Colon (tissue), 2 donors: Measurements from ENCODE around the gene ATP5ME.
"Not testable (repeated sequence)": the region's sequence is repeated elsewhere in the genome, so short reads cannot be mapped to it uniquely, and the experiment has no call there.

Experiments
- FAIRE-seq: peaks from 2 replicates; lab custom pipeline; 2012; peaks lifted over from hg19 to GRCh38; lab: Jason Lieb, UNC
- donor health status: control.
- donor health status: control.

The ATP5ME gene

GRCh38 chr4:683247-683897 lies 9.3 kb upstream of the ATP5ME start:
- no peak for FAIRE-seq

- FAIRE-seq, result no peak
Measured at GRCh38 chr4:682490-683172, 8.6 kb upstream of the ATP5ME start.

- FAIRE-seq, result no peak
Measured at GRCh38 chr4:681736-682451, 7.8 kb upstream of the ATP5ME start.

GRCh38 chr4:680928-681645 lies 7.0 kb upstream of the ATP5ME start:
- FAIRE-seq, result no peak

GRCh38 chr4:680551-680927 lies 6.5 kb upstream of the ATP5ME start:
- no peak for FAIRE-seq

GRCh38 chr4:680091-680490 lies 6.0 kb upstream of the ATP5ME start:
- no peak for FAIRE-seq

GRCh38 chr4:679629-680028 lies 5.6 kb upstream of the ATP5ME start:
- FAIRE-seq, result no peak

- FAIRE-seq, result no peak
Measured at GRCh38 chr4:679104-679481, 5.0 kb upstream of the ATP5ME start.

GRCh38 chr4:678331-679103 lies 4.4 kb upstream of the ATP5ME start:
- no peak for FAIRE-seq

- no peak for FAIRE-seq
Measured at GRCh38 chr4:677431-678293, 3.6 kb upstream of the ATP5ME start.

- FAIRE-seq, result no peak
Measured at GRCh38 chr4:676871-677235, 2.8 kb upstream of the ATP5ME start.

- FAIRE-seq, result no peak
Measured at GRCh38 chr4:675980-676870, 2.1 kb upstream of the ATP5ME start.

GRCh38 chr4:675036-675882 lies 1.2 kb upstream of the ATP5ME start:
- no peak for FAIRE-seq

GRCh38 chr4:673349-674091 lies 556 bp downstream of the ATP5ME start:
- FAIRE-seq, result no peak

- FAIRE-seq, result no peak
Measured at GRCh38 chr4:671769-672168, 2.3 kb downstream of the ATP5ME start.

- not testable (repeated sequence) for FAIRE-seq
Measured at GRCh38 chr4:669806-670559, 4.1 kb downstream of the ATP5ME start.

- not testable (repeated sequence) for FAIRE-seq
Measured at GRCh38 chr4:668219-668618, 5.9 kb downstream of the ATP5ME start.

- FAIRE-seq, result no peak
Measured at GRCh38 chr4:667545-667925, 6.5 kb downstream of the ATP5ME start.
